Spleen (tissue), 11 donors: ENCODE measurements around the gene CDK5RAP3. TPM values are rescaled to one million over a fixed set of nuclear protein-coding genes. Genes with fewer than 3 reads are reported as not detected.
"Not testable (repeated sequence)": the region's sequence is repeated elsewhere in the genome, so short reads cannot be mapped to it uniquely, and the experiment has no call there.

Experiments
- DNase-seq: peaks from one replicate; pipeline ENCODE4 v3.0.0-alpha.2; 2020
- H3K27ac ChIP-seq, 8 donors: fragments of 200-600 bp; sonication (generic) in 7 of 8; 1 replicate in 4 of 8; 2 replicates in 4 of 8; pipeline versions ENCODE4 v1.5.0 to v1.8.0; 2016 to 2021; ENCODE audit warnings: inconsistent platforms in 4 of 8, mild to moderate bottlenecking in 4 of 8, moderate library complexity in 1 of 8
- H3K27me3 ChIP-seq, 7 donors: fragments of 200-600 bp; sonication (generic) in 6 of 7; replicated peaks in 1 of 7; 1 replicate in 4 of 7; 2 replicates in 3 of 7; pipeline versions ENCODE4 v1.5.0 to v1.8.0; 2016 to 2021; ENCODE audit warnings: inconsistent platforms in 3 of 7, mild to moderate bottlenecking in 1 of 7
- H3K36me3 ChIP-seq, 6 donors: fragments of 200-600 bp; sonication (generic) in 5 of 6; 1 replicate in 4 of 6; 2 replicates in 2 of 6; pipeline versions ENCODE4 v1.5.0 to v1.8.0; 2016 to 2021; ENCODE audit warnings: inconsistent platforms in 2 of 6
- H3K4me1 ChIP-seq, 6 donors: fragments of 200-600 bp; sonication (generic) in 5 of 6; 1 replicate in 3 of 6; 2 replicates in 3 of 6; pipeline versions ENCODE4 v1.5.0 to v1.8.0; 2016 to 2021; ENCODE audit warnings: inconsistent platforms in 3 of 6
- H3K4me3 ChIP-seq, 8 donors: fragments of 200-600 bp; sonication (generic) in 7 of 8; 1 replicate in 4 of 8; 2 replicates in 4 of 8; pipeline versions ENCODE4 v1.5.0 to v1.8.0; 2016 to 2021; ENCODE audit warnings: inconsistent platforms in 4 of 8, mild to moderate bottlenecking in 4 of 8, moderate library complexity in 2 of 8
- H3K9me3 ChIP-seq, 8 donors: fragments of 200-600 bp; sonication (generic) in 7 of 8; 1 replicate in 4 of 8; 2 replicates in 4 of 8; pipeline versions ENCODE4 v1.5.0 to v1.8.0; 2016 to 2021; ENCODE audit warnings: inconsistent platforms in 4 of 8
- CTCF ChIP-seq, 11 experiments: fragments of 200-600 bp in 7 of 11; fragments of 450-650 bp in 4 of 11; sonication (generic) in 4 of 11; IDR thresholded peaks in 8 of 11; conservative IDR thresholded peaks in 3 of 11; 1 replicate in 7 of 11; 2 replicates in 4 of 11; pipeline versions ENCODE4 v1.4.0 to v1.8.0; 2016 to 2021; ENCODE audit warnings: antibody characterized with exemption in 11 of 11, inconsistent platforms in 4 of 11, mild to moderate bottlenecking in 1 of 11
- POLR2A ChIP-seq, 3 donors: fragments of 450-650 bp; IDR thresholded peaks; one replicate each; pipeline ENCODE4 v1.5.1; 2017; ENCODE audit warnings: antibody characterized with exemption in 3 of 3, mild to moderate bottlenecking in 1 of 3
- POLR2AphosphoS5 ChIP-seq, 3 donors: sonication (generic); formaldehyde crosslinking; IDR thresholded peaks; one replicate each; pipeline ENCODE4 v1.5.1; 2017; ENCODE audit warnings: antibody characterized with exemption in 3 of 3
- WGBS, 5 donors: extraction: QIAGEN DNeasy Blood & Tissue Kit in 3 of 5; methylation state at CpG; one replicate each; pipeline versions ENCODE4 v1.1.5 to v1.1.7; 2013 to 2018; 5-methylcytosine and 5-hydroxymethylcytosine counted together
- intact Hi-C: fragments of 100-400 bp; cut with DNase I; formaldehyde crosslinking; loops from one replicate; pipeline ENCODE4 v1.15.0; 2023; ENCODE audit warnings: low total_unique reads
- polyA plus RNA-seq, 3 donors: library from polyadenylated mRNA; stranded (reverse); fragments of 200-250 nt; gene quantifications; one replicate each; pipeline ENCODE4 v1.2.1, GENCODE V29; 2013
- total RNA-seq, 7 donors: library from RNA; depleted of rRNA in 3 of 7; stranded (reverse); fragments of >200 nt in 3 of 7; fragmentation: NEBNext Ultra II Directional in 4 of 7; extraction: Animal tissue kit (Norgen Biotek cat#: 25700) in 4 of 7; gene quantifications; one replicate each; pipeline versions ENCODE4 v1.1.0 to v1.2.1, GENCODE V29; 2016 to 2021
- donor health status: healthy with polysubstance abuse.
- donor health status: DM: no; HTN: no; CAD: no; lungs with moderate emphysema.
- donor health status: DM: no; HTN: no; CAD: no.
- donor health status: Bipolar disorder and iron deficiency.
- donor health status: healthy.
- donor health status: DM: no; HTN: no; CAD: no.
- donor health status: DM: yes; HTN: yes; CAD: no.

The CDK5RAP3 gene
- total and polyA plus RNA-seq, 10 donors, result 216 to 1,020 (median 261) TPM

DNA sequence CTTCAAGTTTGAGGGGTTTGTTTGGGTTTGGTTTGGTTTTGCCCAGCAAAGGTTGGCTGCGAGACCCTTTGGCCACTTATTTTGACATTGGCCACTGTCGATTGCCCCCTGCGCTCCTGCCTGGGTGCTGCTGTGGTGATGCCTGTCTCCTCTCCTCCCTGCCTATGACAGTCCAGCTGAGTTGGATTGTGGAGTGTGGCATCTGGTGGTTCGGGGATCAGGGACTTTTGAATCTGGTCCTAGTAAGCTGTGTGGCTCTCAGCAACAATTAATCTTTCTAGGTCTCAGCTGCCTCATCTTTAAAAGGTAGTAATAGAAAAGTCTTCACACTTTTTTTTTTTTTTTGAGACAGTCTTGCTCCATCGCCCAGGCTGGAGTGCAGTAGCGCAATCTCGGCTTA is 27.1 kb downstream of the CDK5RAP3 start:
- Histone ChIP-seq H3K27me3 (peaks cover 0 to 8% (median 0%) of the 10 kb centered on the region in 7 donors), H3K27ac (no peak overlapping the region), H3K4me3 (no peak overlapping the region), H3K9me3 (no peaks in the 10 kb centered on the region), H3K4me1 (peaks cover 0 to 21% (median 11%) of the 10 kb centered on the region in 6 donors), H3K36me3 (no peaks in the 10 kb centered on the region)
- no peak for DNase-seq
- TF ChIP-seq POLR2AphosphoS5 (IDR thresholded peaks at IDR 0.05) (no peak), POLR2A (IDR thresholded peaks at IDR 0.05) (no peak), CTCF (IDR thresholded peaks at IDR 0.05 in 8 of 11, conservative IDR thresholded peaks at IDR 0.05 in 3 of 11) (no peak)
- intact Hi-C loops, result no loop called here
- 88 to 94% (median 92%) methylated on average over 7 of the region's 7 CpGs for WGBS, 5 donors

DNA sequence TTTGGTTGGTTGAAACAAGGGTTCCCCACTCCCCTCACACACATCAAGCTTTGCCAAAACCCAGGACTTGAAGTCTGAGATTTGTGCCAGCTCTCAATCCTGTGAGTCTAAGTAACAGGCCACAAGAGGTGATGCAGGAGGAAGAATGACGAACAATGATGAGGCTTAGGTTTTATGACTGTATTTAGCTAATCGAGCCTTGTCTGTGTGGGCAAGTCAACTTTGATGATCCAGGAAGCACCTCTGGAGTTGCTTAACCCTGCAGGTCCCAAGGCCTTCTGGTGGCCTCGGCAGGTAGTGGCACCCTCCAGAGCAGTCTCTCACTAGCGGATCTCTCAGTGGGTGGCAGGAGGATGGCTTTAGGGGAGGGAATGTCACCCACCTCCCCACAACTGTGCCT is 28.7 kb downstream of the CDK5RAP3 start:
- TF ChIP-seq POLR2A (IDR thresholded peaks at IDR 0.05), result no peak
- TF ChIP-seq POLR2AphosphoS5 (IDR thresholded peaks at IDR 0.05), result no peak
- TF ChIP-seq CTCF (IDR thresholded peaks at IDR 0.05 in 8 of 11, conservative IDR thresholded peaks at IDR 0.05 in 3 of 11), result no peak
- Histone ChIP-seq H3K36me3 (no peaks in the 10 kb centered on the region), H3K4me3 (no peak overlapping the region), H3K27ac (no peak overlapping the region), H3K27me3 (peaks cover 0 to 8% (median 0%) of the 10 kb centered on the region in 7 donors), H3K9me3 (no peaks in the 10 kb centered on the region), H3K4me1 (peaks cover 0 to 36% (median 13%) of the 10 kb centered on the region in 6 donors)
- intact Hi-C loops, result no loop called here
- WGBS, 5 donors, result 38 to 65% (median 41%) methylated on average over 4 of the region's 4 CpGs
- no peak for DNase-seq

GRCh38 chr17:48001197-48001596 is 30.3 kb downstream of the CDK5RAP3 start:
- Histone ChIP-seq H3K36me3 (no peaks in the 10 kb centered on the region), H3K9me3 (no peaks in the 10 kb centered on the region), H3K27me3 (peaks cover 0 to 6% (median 0%) of the 10 kb centered on the region in 7 donors), H3K4me1 (peaks cover 0 to 36% (median 15%) of the 10 kb centered on the region in 6 donors), H3K27ac (peak overlapping the region in 4 of 8 donors; percentile 75 to 84 (median 80)), H3K4me3 (no peak overlapping the region)
- 71 to 80% (median 74%) methylated on average over 1 of the region's 1 CpG for WGBS, 5 donors
- no peak for TF ChIP-seq POLR2AphosphoS5 (IDR thresholded peaks at IDR 0.05)
- TF ChIP-seq POLR2A (IDR thresholded peaks at IDR 0.05), result no peak
- TF ChIP-seq CTCF (IDR thresholded peaks at IDR 0.05 in 8 of 11, conservative IDR thresholded peaks at IDR 0.05 in 3 of 11), result no peak
- DNase-seq, result no peak
- intact Hi-C loops, result no loop called here

DNA sequence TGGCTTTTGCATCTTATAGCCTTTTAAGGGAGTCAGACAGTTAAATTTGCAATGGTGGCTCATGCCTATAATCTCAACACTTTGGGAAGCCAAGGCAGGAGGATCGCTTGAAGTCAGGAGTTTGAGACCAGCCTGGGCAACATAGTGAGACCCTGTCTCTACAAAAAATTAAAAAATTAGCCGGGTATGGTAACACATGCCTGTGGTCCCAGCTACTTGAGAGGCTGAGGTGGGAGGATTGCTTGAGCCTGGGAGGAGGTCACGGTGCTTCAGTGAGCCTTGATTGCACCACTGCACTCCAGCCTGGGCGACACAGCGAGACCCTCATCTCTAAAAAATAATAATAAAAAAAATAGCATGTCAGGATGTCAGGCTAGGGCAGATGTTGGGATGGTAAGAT is 30.7 kb downstream of the CDK5RAP3 start:
- intact Hi-C loops, H3K36me3 ChIP-seq, H3K4me3 ChIP-seq, H3K27me3 ChIP-seq, DNase-seq, H3K9me3 ChIP-seq: not testable (repeated sequence)
- H3K27ac ChIP-seq, result peak overlapping the region in 6 of 8 donors; percentile 46 to 84 (median 76)
- 91 to 97% (median 91%) methylated on average over 5 of the region's 5 CpGs for WGBS, 5 donors
- peaks cover 0 to 36% (median 15%) of the 10 kb centered on the region in 6 donors for H3K4me1 ChIP-seq
